ENCODE measurements around the gene OR4D9.
"Not testable (repeated sequence)": the region's sequence is repeated elsewhere in the genome, so short reads cannot be mapped to it uniquely, and the experiment has no call there.

Gene OR4D9

DNA sequence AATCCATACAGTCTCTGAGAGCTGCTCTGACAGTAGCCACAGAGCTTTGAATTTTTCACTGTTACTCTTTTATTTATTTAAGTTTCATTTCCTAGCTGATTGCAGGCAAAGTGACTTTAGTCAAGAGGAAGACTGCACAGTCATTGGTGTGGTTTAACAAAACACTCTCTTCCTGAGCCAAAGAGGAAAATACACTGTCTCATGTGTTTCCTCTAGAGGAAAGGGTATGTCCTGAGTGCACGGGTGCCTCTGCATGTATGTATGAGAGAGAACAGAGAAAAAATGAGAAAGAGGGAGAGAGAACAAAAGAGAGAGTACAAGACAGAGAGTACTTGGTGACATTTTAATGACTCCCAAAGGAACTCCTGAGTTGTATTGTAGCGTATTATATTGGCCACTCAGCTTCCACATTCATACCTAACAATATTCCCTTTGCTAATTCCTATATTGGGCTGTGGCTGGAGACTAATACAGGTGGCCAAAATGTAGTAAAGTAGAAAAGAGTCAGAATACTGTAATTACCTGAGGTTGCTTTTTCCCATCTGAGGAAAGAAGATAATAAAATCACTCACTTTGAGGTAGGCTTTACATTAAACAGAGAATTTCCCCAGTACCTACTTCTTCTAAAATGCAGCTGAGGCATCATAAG is at the start of gene OR4D9:
Gene OR4D9, plus strand, starts transcription at position 599 of the 649 bp plus-strand sequence. CDS start 3,374 bp downstream, outside the sequence.
- DNase-seq (ENCODE audit: low spot score), result no peak

DNA sequence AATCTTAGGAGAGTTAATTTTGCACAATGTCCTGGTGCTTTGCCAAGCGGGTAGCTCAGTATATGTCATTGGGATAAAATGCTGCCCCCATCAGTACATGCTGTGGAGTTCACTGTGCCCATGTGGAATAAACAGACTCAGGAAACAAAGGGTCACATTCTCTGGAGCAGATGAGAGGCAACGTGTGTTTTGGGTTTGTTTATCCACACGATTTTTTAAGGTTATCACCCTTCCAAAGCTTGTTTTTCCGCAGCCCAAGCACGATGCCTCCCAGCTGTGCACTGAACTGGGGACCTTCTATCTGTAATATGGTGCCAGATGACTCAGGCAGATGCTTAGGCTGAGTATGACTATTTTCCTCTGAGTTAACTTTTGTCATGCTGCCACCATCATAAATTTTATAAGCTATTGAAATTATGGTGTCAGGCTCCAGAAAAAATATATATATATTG is 48.1 kb upstream of the OR4D9 start:
- peak; percentile 13 for DNase-seq (ENCODE audit: low spot score)

DNA sequence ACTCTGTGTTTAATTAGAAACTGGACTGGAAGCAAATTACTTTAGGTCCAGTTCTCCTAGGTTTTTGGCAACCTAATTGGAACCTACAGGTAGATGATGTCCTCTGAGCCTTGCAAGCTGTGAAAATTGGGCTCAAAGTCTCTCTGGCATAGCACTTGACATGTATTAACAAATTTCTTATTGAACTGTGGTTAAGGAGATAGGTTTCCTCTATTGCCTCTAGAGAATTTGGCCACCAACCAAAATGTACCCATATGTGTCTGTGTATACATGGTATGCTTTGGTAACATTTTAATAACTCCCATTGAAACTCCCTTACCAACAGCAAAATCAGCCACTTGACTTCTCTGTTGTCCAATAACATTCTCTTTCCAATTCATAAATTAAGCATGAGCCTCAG is 38.3 kb upstream of the OR4D9 start, which contains the start of gene OR4D10:
Gene OR4D10, plus strand, starts transcription at position 301 of the 400 bp plus-strand sequence. CDS start 4,115 bp downstream, outside the sequence.
- DNase-seq (ENCODE audit: low spot score), result no peak

DNA sequence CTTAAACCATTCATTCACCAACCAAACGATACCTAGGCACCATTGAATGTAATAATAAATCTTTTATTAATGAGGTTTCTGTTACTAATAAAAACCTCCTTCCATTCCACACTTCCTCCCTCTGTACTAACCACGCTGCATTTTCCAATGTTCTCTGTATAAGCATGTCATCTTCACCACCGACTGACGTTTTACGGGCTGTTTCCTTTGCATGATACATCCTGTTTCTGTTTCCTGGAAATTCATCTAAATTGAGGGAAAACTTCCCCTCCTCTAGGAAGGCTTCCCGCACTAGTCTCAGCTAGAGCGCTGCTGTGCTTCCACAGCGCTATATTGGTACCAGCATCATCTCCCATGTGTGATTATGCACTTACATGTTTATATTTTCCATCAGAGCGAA is 36.2 kb upstream of the OR4D9 start:
- DNase-seq (ENCODE audit: low spot score), result no peak

DNA sequence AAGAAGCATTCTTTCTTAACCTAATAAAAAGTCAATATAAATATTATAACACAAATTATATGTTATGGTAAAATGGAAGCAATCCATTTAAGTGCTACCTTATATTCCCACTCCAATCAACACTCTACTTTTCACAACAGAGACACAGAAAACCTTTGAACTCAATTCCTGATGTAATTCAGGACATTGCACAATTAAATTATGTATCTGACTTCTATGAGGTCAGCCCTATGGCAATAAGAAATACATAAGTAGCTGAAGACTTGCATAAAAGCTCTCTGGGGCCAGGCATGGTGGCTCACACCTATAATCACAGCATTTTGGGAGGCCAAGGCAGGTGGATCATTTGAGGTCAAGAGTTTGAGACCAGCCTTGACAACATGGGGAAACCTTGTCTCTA is 31.4 kb upstream of the OR4D9 start:
- DNase-seq (ENCODE audit: low spot score), result no peak

DNA sequence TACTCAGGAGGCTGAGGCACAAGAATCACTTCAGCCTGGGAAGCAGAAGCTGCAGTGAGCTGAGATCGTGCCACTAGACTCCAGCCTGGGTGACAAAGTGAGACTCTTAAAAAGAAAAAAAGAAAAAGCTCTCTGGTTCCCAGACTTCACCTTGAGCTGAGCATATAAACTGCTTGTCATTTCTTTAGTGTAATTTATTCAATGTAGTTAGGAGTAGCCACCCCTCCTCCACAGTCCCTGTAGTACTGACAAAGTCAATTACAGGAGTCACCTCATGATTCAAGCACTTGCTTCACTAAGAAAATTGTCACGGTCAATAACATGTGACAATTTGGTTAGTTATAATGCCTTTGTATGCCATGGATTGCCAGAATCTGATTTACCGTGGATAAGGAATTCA is 31.0 kb upstream of the OR4D9 start:
- no peak for DNase-seq (ENCODE audit: low spot score)

DNA sequence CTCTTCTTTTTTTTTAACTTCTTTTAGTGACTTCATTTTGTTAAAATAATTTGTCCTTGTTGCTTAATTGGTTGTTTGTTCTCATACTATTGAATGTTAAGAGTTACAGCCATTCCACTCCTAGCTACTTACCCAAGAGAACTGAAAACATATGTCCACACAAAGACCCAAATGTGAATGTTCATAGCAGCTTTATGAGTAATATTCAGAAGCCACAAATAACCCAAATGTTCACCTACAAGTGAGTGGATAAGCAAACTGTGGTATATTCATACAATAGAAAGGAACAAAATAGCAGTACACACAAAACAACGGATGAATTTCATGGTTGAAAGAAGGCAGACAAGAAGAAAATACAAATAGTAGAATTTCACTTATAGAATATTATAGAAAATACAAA is 9.4 kb upstream of the OR4D9 start:
- DNase-seq (ENCODE audit: low spot score), result no peak

DNA sequence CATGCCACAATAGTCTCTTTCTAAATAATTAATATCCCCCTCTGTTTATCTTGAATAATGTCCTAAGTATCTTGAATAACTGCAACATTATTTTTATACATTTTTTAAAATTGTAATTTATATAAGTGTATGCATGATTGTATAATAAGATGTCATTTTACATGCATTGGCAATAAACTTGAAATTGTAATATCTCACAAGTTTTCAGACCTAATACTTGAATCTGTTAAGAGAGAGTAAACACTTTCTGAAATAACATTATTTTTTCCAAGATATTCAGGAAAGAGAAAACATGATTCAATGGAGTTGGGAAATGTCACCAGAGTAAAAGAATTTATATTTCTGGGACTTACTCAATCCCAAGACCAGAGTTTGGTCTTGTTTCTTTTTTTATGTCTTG is 8.1 kb upstream of the OR4D9 start, which contains the start of gene OR4D11:
Gene OR4D11, plus strand, starts transcription at position 301 of the 400 bp plus-strand sequence. Its CDS starts 0 bp downstream, at position 301.
- DNase-seq (ENCODE audit: low spot score), result no peak

DNA sequence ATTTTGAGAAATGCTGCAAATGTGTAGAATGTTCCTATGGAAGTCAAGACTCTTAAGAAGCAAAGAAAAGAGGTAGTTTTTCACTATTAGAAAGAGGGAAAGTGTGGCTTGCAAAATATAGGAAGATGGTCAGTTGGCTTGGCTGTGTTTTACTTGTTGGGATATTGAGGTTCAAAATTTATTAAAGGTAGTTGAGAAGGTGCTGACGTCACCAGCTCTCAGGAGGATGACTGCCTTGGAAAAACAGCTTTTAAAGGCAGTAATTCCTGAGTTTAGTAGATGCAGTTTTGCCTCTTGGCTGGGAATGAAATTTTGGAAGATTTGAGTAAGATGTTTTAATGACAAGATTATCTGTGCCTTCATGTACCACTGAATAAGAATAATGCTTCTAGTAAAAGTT is 336 bp downstream of the OR4D9 start:
- DNase-seq (ENCODE audit: low spot score), result no peak

DNA sequence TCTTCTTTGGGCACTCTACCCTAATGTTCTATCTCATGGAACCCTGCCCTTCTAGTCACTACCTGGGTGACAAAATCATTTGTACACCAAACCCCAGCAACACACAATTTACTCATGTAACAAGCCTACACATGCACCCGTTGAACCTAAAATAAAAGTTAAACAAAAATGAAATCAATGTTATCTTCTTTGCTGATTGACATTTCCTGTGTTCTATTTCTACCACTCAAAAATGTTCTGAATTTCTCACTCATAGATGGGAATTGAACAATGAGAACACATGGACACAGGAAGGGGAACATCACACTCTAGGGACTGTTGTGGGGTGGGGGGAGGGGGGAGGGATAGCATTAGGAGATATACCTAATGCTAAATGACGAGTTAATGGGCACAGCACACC is 8.8 kb downstream of the OR4D9 start:
- not testable (repeated sequence) for DNase-seq (ENCODE audit: low spot score)

DNA sequence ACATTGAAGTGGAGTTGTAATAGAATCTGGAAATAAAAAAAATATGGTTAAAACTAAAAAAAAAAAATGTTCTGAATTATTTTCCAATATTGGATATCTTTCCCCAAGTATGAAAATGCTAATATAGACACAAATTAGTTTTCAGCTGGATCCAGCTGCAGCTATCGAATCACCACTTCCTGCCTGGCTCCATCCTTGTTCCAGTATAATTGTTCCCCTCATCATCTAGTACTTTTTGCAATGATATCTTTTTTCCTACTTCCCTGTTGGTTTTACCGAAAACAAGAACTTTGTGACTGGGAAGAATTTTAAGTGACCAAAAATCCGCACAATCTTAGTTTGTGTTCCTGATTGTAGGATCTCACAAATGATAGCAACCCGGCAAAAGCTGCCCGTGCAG is 9.4 kb downstream of the OR4D9 start:
- DNase-seq (ENCODE audit: low spot score), result no peak

DNA sequence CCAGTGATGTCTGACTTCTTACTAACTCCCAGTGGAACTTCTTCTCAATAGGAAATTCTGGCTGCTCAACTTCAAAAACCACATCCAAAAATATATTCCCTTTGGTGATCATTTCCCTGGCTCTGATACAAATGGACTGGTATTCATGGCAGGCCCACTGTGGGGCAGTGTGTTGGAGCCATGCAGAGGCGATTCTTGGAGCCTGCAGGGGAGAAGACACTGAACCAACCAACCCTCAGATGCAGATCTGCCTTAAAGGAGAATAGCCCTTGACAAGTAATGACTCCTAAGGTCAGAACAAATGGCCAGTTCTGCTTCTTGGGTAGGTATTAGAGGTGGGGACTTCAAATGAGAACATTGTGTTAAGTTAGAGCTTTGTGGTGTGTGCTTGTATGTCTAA is 12.2 kb downstream of the OR4D9 start:
- DNase-seq (ENCODE audit: low spot score), result no peak

DNA sequence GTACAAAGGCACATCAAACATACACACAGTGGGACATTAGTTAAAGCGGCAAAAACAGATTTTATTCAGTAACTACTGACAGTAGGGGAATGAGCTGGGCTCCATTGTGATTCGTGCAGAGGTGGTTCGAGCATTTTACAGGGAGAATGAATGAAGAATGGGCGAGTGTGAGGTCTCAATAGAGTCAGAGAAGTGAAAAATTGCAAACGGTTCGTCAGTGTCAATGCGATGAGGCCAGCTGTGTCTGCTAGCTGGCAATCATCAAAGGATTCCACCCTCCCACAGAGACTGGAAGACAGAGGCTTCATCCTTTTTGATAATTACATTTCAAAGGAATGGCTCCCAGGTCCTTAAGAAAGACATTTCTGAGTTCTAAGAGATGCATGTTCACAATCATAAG is 17.4 kb downstream of the OR4D9 start:
- no peak for DNase-seq (ENCODE audit: low spot score)

DNA sequence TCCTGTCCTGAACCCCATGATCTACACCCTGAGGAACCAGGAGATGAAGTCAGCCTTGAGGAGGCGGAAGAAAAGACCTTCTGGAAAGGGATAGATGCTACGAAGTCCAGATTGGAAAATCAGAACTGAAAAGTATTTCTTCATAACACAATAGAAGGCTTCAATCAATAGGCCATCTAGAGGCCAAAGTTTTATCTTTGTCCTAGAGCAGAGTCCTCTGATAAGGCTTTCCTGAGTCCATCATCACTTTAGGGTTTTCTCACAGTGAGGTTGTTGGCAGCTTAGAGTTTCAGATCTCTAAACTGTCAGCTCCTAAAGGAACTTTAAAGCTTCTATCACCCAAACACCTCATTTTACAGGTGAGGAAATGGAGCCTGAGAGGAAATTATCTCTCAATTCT is 21.3 kb downstream of the OR4D9 start:
- no peak for DNase-seq (ENCODE audit: low spot score)

DNA sequence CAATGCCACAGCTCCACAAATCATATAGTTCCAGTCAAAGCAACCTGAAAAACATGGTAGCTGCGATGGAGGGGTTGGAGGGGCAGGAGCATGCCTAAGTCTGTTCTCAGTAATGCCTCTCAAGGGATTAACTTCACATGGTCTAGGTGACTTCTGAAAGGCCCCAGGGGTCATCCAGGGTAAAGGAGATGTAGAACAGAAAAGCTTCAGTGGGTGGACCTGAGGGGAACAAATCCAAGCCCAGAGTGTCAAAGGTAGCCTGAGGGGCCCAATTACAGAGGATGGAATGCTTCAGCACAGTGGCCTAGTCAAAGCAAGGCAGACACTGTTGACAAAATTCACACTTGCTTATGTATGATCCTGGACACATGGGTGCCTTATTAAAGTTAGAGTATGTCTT is 23.3 kb downstream of the OR4D9 start:
- DNase-seq (ENCODE audit: low spot score), result no peak

DNA sequence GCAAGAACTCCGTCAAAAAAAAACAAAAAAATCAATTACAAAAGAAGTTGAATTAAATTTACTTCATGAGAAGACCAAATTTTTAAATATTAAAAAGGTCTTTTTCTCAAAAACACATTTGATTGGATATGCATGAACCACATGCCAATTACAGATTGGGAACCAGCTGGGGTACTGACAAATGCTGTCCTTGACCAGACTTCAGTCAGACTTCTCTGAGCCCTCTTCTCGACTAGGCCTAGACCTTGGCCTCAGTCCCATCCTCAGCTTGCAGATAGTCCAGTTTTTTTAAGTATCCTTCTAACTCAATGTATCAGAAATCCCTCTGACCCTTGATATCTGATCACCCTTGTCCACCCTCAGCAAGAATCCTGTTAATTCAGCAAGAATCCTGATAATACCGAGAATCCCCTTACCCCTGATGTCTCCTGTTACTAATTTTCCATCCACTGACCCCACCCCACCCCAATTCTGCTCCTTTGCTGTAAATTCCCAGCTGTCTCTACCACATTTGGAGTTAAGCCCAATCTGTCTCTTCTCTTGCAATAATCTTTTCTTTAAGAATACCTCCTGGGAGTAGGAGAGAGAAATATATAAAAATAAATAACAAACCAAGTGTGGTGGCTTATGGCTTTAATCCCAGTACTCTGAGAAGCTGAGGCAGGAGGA is 30.9 kb downstream of the OR4D9 start:
- no peak for DNase-seq (ENCODE audit: low spot score)

DNA sequence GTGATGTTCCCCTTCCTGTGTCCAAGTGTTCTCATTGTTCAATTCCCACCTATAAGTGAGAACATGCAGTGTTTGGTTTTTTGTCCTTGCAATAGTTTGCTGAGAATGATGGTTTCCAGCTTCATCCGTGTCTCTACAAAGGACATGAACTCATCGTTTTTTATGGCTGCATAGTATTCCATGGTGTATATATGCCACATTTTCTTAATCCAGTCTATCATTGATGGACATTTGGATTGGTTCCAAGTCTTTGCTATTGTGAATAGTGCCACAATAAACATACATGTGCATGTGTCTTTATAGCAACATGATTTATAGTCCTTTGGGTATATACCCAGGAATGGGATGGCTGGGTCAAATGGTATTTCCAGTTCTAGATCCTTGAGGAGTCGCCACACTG is 32.4 kb downstream of the OR4D9 start:
- not testable (repeated sequence) for DNase-seq (ENCODE audit: low spot score)

DNA sequence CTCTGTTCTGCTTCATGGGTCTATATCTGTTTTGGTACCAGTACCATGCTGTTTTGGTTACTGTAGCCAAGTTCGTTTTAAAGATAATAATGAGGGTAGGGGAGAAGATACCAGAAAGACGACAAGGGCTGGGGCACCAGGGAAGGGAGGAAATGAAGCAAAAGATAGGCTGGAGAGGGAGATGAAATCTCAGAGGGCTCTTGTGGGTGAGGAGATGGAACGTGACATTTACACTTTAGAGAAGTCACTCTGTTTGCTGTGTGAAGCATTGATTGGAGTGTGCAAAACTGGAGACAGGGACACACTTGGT is 33.5 kb downstream of the OR4D9 start:
- DNase-seq (ENCODE audit: low spot score), result no peak

DNA sequence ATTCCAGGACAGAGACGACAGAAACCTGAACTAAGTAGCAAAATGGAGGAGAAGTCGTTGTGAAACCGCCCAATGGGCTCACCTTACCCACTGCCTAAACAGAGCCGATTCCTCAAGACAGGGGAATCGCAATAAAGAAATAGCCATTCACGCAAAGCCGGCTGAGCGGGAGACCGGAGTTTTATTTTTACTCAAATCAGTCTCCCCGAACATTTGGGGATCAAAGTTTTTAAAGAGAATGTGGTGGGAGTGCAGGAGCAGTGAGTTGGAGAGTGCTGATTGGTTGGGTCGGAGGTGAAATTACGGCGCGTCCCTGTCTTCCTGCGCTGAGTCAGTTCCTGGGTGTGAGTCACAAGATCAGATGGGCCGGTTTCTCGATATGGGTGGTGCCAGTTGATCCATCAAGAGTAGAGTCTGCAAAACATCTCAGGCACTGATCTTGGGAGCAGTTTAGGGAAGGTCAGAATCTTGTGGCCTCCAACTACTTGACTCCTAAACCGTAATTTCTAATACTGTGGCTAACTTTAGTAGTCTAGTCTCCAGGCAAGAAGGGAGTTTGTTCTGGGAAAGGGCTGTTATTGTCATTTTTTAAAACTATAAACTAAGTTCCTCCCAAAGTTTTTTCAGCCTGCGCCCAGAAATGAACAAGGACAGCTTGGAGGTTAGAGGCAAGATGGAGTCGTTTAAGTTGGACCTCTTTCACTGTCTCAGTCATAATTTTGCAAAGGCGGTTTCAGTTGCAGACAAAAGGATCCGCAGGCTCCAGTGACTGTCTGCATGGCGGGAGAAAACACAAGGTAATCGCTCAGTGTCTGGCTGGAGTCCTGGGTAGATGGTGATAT is 34.1 kb downstream of the OR4D9 start:
- DNase-seq (ENCODE audit: low spot score), result peak; percentile 62

DNA sequence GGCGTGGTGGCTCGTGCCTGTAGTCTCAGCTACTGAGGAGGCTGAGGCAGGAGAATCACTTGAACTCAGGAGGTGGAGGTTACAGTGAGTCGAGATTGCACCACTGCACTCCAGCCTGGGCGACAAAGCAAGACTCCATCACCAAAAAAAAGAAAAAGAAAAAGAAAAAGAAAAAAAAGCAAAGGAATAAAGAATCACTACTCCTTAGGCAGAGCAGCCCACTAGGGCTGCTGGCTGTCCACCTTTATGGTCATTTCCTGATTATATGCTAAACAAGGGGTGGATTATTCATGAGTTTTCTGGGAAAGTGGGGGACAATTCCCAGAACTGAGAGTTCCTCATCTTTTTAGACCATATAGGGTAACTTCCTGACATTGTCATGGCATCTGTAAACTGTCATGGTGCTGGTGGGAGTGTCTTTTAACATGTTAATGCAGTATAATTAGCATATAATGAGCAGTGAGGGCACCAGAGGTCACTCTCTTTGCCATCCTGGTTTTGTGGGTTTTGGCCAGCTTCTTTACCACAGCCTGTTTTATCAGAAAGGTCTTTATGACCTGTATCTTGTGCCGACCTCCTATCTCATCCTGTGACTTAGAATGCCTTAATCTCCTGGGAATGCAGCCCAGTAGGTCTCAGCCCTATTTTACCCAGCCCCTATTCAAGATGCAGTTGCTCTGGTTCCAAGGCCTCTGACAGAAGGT is 36.4 kb downstream of the OR4D9 start:
- DNase-seq (ENCODE audit: low spot score), result not testable (repeated sequence)

DNA sequence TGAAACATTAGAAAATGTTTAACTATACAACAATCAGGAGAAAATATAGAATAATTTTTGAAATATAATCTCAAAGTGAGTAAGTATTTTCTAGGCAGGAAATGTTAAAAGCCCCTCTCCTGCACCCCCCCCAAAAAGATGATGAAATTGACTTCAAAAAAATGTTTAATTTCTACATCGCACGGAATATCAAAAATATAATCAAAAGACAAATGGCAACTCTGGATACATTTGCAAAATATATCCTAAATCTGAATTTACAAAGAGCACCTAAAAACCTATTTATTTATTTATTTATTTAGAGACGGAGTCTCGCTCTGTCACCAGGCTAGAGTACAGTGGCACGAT is 36.9 kb downstream of the OR4D9 start:
- no peak for DNase-seq (ENCODE audit: low spot score)

DNA sequence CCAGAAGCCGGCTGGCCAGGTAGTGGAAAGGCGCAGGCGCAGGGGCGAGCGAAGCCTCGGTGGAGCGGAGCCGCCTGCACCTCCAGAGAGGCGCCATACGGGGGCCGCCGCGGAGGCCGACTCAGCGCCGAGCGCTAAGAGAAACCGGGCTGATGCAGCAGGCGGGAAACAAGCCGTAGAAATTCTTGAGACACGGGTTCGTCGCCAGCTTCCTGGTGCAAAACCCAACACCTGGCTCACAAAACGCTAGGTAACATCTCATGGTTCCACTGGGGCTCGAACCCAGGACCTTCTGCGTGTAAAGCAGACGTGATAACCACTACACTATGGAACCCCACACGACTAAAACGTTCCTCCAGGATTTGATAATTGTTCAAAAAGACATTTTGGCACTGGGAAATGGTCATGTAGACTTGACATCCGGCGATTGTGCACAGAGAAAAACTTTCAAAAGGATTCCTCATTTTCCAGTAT is 39.1 kb downstream of the OR4D9 start:
- peak; percentile 77 for DNase-seq (ENCODE audit: low spot score)

Data from COLO829 (cell line).